ENCODE measurements around the gene DHDDS. TPM values are rescaled to one million over a fixed set of nuclear protein-coding genes. Genes with fewer than 3 reads are reported as not detected.

DHDDS gene
- total and polyA plus RNA-seq, 4 donors: 18.0 to 46.4 (median 33.9) TPM

DNA sequence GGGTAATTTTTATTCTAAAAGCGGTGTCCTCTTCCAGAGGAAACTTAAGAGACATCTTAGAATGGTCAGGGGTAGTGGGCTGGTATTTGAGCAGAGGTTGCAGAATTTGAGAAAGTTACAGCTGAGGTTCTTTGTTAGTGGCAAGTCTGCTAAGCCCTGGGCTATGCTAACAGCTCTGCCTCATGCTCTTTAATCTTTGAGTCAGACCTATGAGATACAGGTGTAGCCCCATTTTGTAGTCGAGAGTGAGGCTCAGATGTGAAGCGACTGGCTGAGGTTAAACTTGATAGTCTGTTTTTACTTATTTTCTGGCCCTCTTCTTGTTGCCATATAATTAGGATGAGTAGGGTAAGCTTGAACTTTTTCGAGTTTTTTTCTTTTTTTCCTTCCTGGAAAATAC lies 44.8 kb downstream of the DHDDS start:
- Histone ChIP-seq H3K27ac (ENCODE audit: low read depth in 1 of 2, low read length in 2 of 2) (no peak overlapping the region), H3K9me3 (ENCODE audit: control insufficient read depth, low read length) (no peaks in the 10 kb centered on the region), H3K27me3 (ENCODE audit: control insufficient read depth in 1 of 2, insufficient read depth in 2 of 2, low read length in 1 of 2) (no peaks in the 10 kb centered on the region), H3K4me3 (ENCODE audit: low read length in 2 of 2) (no peak overlapping the region), H3K36me3 (ENCODE audit: control insufficient read depth in 1 of 2, insufficient read depth in 2 of 2, low read length in 1 of 2) (no peaks in the 10 kb centered on the region), H3K4me1 (ENCODE audit: control insufficient read depth in 1 of 2, insufficient read depth in 2 of 2, low read length in 2 of 2) (no peaks in the 10 kb centered on the region)
- 72 to 79% methylated on average over 4 of the region's 4 CpGs for WGBS, 2 donors
- DNase-seq (no peak), ATAC-seq (ENCODE audit: low FRiP score) (no peak)
- intact Hi-C loops (cut with DNase I): no loop called here

DNA sequence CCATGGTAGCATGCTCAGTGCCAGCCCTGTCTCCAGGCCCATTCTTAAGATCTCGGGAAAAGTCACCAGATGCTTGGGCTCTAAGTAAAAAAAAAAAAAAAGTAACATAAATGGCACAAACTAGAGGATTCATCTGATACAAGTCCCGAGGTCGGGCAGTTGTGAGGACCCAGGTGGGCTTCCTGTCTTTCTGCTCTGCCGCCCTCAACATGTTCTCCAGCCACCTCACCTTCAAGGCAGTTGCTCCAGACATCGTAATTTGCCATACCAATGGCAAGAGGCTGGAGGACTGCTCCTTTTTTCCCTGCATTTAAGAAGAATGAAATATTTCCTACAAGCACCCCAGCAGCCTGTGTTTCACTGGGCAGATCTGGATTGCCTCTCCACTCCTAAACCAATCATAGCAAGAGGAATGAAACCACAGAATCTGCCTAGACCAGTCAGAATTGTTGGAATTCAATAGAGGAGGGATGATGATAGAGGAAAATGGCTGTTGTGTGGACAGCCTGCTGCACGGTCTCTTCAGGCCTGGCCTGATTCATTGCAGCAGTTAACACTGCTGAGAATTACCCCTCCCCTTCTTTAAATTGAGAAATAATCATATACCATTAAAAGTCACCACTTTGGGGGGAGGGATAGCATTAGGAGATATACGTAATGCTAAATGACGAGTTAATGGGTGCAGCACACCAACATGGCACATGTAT lies 45.5 kb downstream of the DHDDS start:
- WGBS, 2 donors: 70 to 75% methylated on average over 8 of the region's 8 CpGs
- Histone ChIP-seq H3K36me3 (ENCODE audit: control insufficient read depth in 1 of 2, insufficient read depth in 2 of 2, low read length in 1 of 2) (no peaks in the 10 kb centered on the region), H3K27ac (ENCODE audit: low read depth in 1 of 2, low read length in 2 of 2) (no peak overlapping the region), H3K4me1 (ENCODE audit: control insufficient read depth in 1 of 2, insufficient read depth in 2 of 2, low read length in 2 of 2) (no peaks in the 10 kb centered on the region), H3K4me3 (ENCODE audit: low read length in 2 of 2) (no peak overlapping the region), H3K27me3 (ENCODE audit: control insufficient read depth in 1 of 2, insufficient read depth in 2 of 2, low read length in 1 of 2) (no peaks in the 10 kb centered on the region), H3K9me3 (ENCODE audit: control insufficient read depth, low read length) (no peaks in the 10 kb centered on the region)
- ATAC-seq (ENCODE audit: low FRiP score) (no peak), DNase-seq (no peak)
- intact Hi-C loops (cut with DNase I): no loop called here

DNA sequence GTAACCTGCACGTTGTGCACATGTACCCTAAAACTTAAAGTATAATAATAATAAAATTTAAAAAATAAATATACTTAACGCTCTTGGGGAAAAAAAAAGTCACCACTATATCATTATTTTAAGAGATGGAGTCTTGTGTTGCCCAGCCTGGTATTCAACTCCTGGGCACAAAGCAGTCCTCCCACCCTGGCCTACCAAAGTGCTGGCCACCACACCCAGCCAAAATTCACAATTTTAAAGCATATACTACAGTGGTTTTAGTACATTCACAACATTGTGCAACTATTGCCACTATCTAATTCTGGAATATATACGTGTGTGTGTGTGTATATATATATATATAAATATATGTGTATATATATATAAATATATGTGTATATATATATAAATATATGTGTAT lies 46.0 kb downstream of the DHDDS start:
- Histone ChIP-seq H3K4me1 (ENCODE audit: control insufficient read depth in 1 of 2, insufficient read depth in 2 of 2, low read length in 2 of 2) (no peaks in the 10 kb centered on the region), H3K9me3 (ENCODE audit: control insufficient read depth, low read length) (no peaks in the 10 kb centered on the region), H3K4me3 (ENCODE audit: low read length in 2 of 2) (no peak overlapping the region), H3K36me3 (ENCODE audit: control insufficient read depth in 1 of 2, insufficient read depth in 2 of 2, low read length in 1 of 2) (no peaks in the 10 kb centered on the region), H3K27ac (ENCODE audit: low read depth in 1 of 2, low read length in 2 of 2) (no peak overlapping the region), H3K27me3 (ENCODE audit: control insufficient read depth in 1 of 2, insufficient read depth in 2 of 2, low read length in 1 of 2) (no peaks in the 10 kb centered on the region)
- intact Hi-C loops (cut with DNase I): no loop called here
- no peak for DNase-seq
- ATAC-seq (ENCODE audit: low FRiP score): no peak
- WGBS, 2 donors: 55 to 72% methylated on average over 3 of the region's 3 CpGs

DNA sequence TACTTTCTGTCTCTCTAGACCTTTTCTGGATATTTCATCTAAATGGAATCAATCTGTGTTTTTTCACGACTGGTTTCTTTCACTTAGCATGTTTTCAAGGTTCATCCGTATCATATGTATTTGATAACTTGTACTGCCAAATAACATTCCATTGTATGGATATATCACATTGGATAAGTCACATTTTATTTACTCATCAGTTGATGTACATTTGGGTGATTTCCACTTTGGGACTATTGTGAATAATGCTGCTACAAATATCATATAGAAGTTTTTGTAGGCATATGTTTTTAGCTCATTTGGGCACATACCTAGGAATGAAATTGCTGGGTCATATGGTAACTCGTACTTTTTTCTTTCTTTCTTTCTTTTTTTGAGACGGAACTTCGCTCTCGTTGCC lies 46.9 kb downstream of the DHDDS start:
- no peak overlapping the region for H3K27ac ChIP-seq (ENCODE audit: low read depth in 1 of 2, low read length in 2 of 2)
- intact Hi-C loops (cut with DNase I): no loop called here
- no peaks in the 10 kb centered on the region for H3K4me1 ChIP-seq (ENCODE audit: control insufficient read depth in 1 of 2, insufficient read depth in 2 of 2, low read length in 2 of 2)
- no peak for ATAC-seq (ENCODE audit: low FRiP score)
- H3K9me3 ChIP-seq (ENCODE audit: control insufficient read depth, low read length): no peaks in the 10 kb centered on the region
- 88 to 93% methylated on average over 6 of the region's 6 CpGs for WGBS, 2 donors
- H3K36me3 ChIP-seq (ENCODE audit: control insufficient read depth in 1 of 2, insufficient read depth in 2 of 2, low read length in 1 of 2): no peaks in the 10 kb centered on the region
- H3K27me3 ChIP-seq (ENCODE audit: control insufficient read depth in 1 of 2, insufficient read depth in 2 of 2, low read length in 1 of 2): no peaks in the 10 kb centered on the region
- DNase-seq: no peak
- no peak overlapping the region for H3K4me3 ChIP-seq (ENCODE audit: low read length in 2 of 2)

DNA sequence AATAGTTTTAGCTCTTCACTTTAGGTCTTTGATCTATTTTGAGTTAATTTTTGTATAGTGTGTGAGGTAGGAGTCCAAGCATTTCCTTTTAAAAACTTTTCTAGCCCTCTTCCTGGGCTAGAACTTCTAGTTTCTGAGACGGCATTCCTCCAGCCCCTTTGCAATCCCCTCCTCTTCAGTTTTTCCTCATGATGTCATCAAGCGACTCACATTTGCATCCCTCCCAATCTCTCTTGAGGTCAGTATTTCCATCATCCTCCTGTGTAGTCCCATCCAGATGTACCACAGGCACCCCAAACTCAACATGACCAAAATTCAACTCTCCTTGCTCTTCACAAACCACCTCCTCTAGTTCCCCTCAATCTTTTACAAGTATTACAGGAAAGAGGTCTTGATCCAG lies 50.8 kb downstream of the DHDDS start:
- no peak overlapping the region for H3K27ac ChIP-seq (ENCODE audit: low read depth in 1 of 2, low read length in 2 of 2)
- WGBS, 2 donors: 28 to 31% methylated on average over 2 of the region's 2 CpGs
- H3K4me1 ChIP-seq (ENCODE audit: control insufficient read depth in 1 of 2, insufficient read depth in 2 of 2, low read length in 2 of 2): no peaks in the 10 kb centered on the region
- DNase-seq (no peak), ATAC-seq (ENCODE audit: low FRiP score) (no peak)
- H3K9me3 ChIP-seq (ENCODE audit: control insufficient read depth, low read length): no peaks in the 10 kb centered on the region
- H3K4me3 ChIP-seq (ENCODE audit: low read length in 2 of 2): no peak overlapping the region
- H3K36me3 ChIP-seq (ENCODE audit: control insufficient read depth in 1 of 2, insufficient read depth in 2 of 2, low read length in 1 of 2): no peaks in the 10 kb centered on the region
- H3K27me3 ChIP-seq (ENCODE audit: control insufficient read depth in 1 of 2, insufficient read depth in 2 of 2, low read length in 1 of 2): no peaks in the 10 kb centered on the region
- intact Hi-C loops (cut with DNase I): no loop called here

DNA sequence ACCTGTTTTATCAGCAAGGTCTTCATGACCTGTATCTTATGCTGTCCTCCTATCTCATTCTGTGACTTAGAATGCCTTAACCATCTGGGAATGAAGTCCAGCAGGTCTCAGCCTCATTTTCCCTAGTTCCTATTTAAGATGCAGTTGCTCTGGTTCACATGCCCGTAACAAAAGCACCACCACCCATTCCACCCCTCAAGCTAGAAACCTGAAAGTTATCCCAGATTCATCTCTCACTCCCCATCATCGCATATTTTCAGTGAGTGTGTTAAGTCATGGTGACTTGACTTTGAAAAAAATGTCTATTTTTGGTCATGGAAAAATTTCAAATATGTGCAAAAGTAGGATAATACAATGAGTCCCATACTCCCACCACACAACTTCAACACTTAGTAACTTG lies 51.9 kb downstream of the DHDDS start:
- no peaks in the 10 kb centered on the region for H3K4me1 ChIP-seq (ENCODE audit: control insufficient read depth in 1 of 2, insufficient read depth in 2 of 2, low read length in 2 of 2)
- intact Hi-C loops (cut with DNase I): no loop called here
- H3K4me3 ChIP-seq (ENCODE audit: low read length in 2 of 2): no peak overlapping the region
- no peak for DNase-seq
- H3K27ac ChIP-seq (ENCODE audit: low read depth in 1 of 2, low read length in 2 of 2): no peak overlapping the region
- WGBS, 2 donors: 29 to 31% methylated on average over 2 of the region's 2 CpGs
- no peak for ATAC-seq (ENCODE audit: low FRiP score)
- no peaks in the 10 kb centered on the region for H3K36me3 ChIP-seq (ENCODE audit: control insufficient read depth in 1 of 2, insufficient read depth in 2 of 2, low read length in 1 of 2)
- H3K9me3 ChIP-seq (ENCODE audit: control insufficient read depth, low read length): no peaks in the 10 kb centered on the region
- no peaks in the 10 kb centered on the region for H3K27me3 ChIP-seq (ENCODE audit: control insufficient read depth in 1 of 2, insufficient read depth in 2 of 2, low read length in 1 of 2)

DNA sequence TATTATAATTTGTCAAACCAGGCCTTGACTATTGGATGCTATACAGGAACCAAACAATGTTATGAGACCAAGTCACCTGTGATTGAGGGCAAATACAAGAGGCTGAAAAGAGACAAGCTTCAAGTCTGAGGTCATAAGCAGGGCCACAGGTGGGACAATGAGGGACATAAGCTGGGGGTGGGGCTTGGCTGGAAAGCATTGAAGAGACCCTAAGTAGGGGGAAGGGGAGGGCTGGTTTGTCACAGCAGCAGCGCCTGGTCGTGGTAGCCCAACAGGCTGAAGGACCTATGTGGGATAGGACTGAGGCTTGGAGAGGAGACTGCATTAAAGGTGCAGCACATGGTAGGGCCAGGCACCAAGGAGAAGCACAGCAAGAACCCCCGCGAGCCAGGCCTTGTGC lies 58.0 kb downstream of the DHDDS start:
- DNase-seq: no peak

DNA sequence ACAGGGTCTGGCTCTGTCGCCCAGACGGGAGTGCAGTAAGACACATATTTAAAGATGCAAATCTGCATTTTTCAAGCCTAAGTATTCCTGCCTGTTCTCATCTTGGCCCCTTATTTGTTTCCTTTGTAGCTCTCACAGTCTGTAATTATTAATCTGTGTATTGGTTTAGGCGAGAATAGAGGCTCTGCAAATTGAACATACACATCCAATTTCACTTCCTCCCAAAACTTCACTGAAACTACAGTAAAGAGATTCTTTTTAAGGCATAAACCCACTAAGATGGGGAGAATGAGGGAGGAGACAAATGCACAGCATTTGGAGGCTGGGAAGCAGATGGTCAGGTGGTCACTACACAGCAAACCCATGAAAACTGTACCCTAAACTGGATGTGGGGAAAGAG lies 61.1 kb downstream of the DHDDS start:
- intact Hi-C loops (cut with DNase I): no loop called here
- WGBS, 2 donors: 37 to 49% methylated on average over 3 of the region's 3 CpGs

More for the DNA sequence above, 58.0 kb downstream of the DHDDS start:
- Histone ChIP-seq H3K27ac (ENCODE audit: low read depth in 1 of 2, low read length in 2 of 2) (no peak overlapping the region), H3K4me3 (ENCODE audit: low read length in 2 of 2) (no peak overlapping the region), H3K9me3 (ENCODE audit: control insufficient read depth, low read length) (no peaks in the 10 kb centered on the region), H3K4me1 (ENCODE audit: control insufficient read depth in 1 of 2, insufficient read depth in 2 of 2, low read length in 2 of 2) (no peaks in the 10 kb centered on the region), H3K36me3 (ENCODE audit: control insufficient read depth in 1 of 2, insufficient read depth in 2 of 2, low read length in 1 of 2) (no peaks in the 10 kb centered on the region), H3K27me3 (ENCODE audit: control insufficient read depth in 1 of 2, insufficient read depth in 2 of 2, low read length in 1 of 2) (no peaks in the 10 kb centered on the region)
- 86 to 89% methylated on average over 4 of the region's 4 CpGs for WGBS, 2 donors
- intact Hi-C loops (cut with DNase I): no loop called here
- ATAC-seq (ENCODE audit: low FRiP score): no peak

DNA sequence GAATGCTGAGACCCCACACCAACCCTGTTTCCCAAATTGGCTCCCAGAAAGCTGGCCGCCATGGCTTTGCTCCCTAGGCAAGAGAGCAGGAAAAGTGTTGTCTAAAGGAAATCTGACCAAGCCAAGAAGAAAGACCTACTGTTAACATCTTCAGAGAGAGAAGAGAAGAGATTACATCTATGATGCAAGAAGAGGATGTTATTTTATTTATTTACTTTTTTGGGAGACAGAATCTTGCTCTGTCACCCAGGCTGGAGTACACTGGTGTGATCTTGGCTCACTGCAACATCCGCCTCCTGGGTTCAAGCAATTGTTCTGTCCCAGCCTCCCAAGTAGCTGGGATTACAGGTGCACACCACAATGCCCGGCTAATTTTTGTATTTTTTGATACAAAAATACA lies 61.8 kb downstream of the DHDDS start:
- DNase-seq: peak in 1 of 2 donors; percentile 3
- H3K27me3 ChIP-seq (ENCODE audit: control insufficient read depth in 1 of 2, insufficient read depth in 2 of 2, low read length in 1 of 2): no peaks in the 10 kb centered on the region
- H3K36me3 ChIP-seq (ENCODE audit: control insufficient read depth in 1 of 2, insufficient read depth in 2 of 2, low read length in 1 of 2): no peaks in the 10 kb centered on the region
- WGBS, 2 donors: 83 to 86% methylated on average over 3 of the region's 3 CpGs
- no peaks in the 10 kb centered on the region for H3K4me1 ChIP-seq (ENCODE audit: control insufficient read depth in 1 of 2, insufficient read depth in 2 of 2, low read length in 2 of 2)
- H3K27ac ChIP-seq (ENCODE audit: low read depth in 1 of 2, low read length in 2 of 2): no peak overlapping the region
- intact Hi-C loops (cut with DNase I): no loop called here
- ATAC-seq (ENCODE audit: low FRiP score): no peak
- H3K9me3 ChIP-seq (ENCODE audit: control insufficient read depth, low read length): no peaks in the 10 kb centered on the region
- no peak overlapping the region for H3K4me3 ChIP-seq (ENCODE audit: low read length in 2 of 2)

More for the DNA sequence above, 61.1 kb downstream of the DHDDS start:
- H3K4me1 ChIP-seq (ENCODE audit: control insufficient read depth in 1 of 2, insufficient read depth in 2 of 2, low read length in 2 of 2): no peaks in the 10 kb centered on the region
- H3K27me3 ChIP-seq (ENCODE audit: control insufficient read depth in 1 of 2, insufficient read depth in 2 of 2, low read length in 1 of 2): no peaks in the 10 kb centered on the region
- DNase-seq (no peak), ATAC-seq (ENCODE audit: low FRiP score) (no peak)
- H3K36me3 ChIP-seq (ENCODE audit: control insufficient read depth in 1 of 2, insufficient read depth in 2 of 2, low read length in 1 of 2): no peaks in the 10 kb centered on the region
- H3K27ac ChIP-seq (ENCODE audit: low read depth in 1 of 2, low read length in 2 of 2): no peak overlapping the region
- H3K4me3 ChIP-seq (ENCODE audit: low read length in 2 of 2): no peak overlapping the region
- no peaks in the 10 kb centered on the region for H3K9me3 ChIP-seq (ENCODE audit: control insufficient read depth, low read length)
